ENCODE results near the gene TBCCD1. TPM values are rescaled to one million over a fixed set of nuclear protein-coding genes. Genes with fewer than 3 reads are reported as not detected.

Gene TBCCD1, protein sequence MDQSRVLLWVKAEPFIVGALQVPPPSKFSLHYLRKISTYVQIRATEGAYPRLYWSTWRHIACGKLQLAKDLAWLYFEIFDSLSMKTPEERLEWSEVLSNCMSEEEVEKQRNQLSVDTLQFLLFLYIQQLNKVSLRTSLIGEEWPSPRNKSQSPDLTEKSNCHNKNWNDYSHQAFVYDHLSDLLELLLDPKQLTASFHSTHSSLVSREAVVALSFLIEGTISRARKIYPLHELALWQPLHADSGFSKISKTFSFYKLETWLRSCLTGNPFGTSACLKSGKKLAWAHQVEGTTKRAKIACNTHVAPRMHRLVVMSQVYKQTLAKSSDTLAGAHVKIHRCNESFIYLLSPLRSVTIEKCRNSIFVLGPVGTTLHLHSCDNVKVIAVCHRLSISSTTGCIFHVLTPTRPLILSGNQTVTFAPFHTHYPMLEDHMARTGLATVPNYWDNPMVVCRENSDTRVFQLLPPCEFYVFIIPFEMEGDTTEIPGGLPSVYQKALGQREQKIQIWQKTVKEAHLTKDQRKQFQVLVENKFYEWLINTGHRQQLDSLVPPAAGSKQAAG
- 10 to 100 TPM; 11.9 to 14.0 TPM for total RNA-seq
- polyA plus RNA-seq (2013, experiment 1 of 2) = 18.8 TPM
- 20.2 TPM for polyA plus RNA-seq (2013, experiment 2 of 2)
- long read RNA-seq, experiment 1, partial matches to known transcripts = 2 of 5 reads
- long read RNA-seq, experiment 1, other reads (novel, unspliced or antisense) = 0 of 5 reads
- long read RNA-seq, experiment 2, transcript TBCCD1-201 (8 exons, 2,441 nt) = major isoform, 55 of 62 reads
- long read RNA-seq, experiment 2, partial matches to known transcripts = 4 of 62 reads
- long read RNA-seq, experiment 2, other reads (novel, unspliced or antisense) = 1 of 62 reads
- long read RNA-seq, experiment 3, transcript TBCCD1-203 (8 exons, 3,058 nt) = minor isoform, 7 of 81 reads
- long read RNA-seq, experiment 3, transcript TBCCD1-201 (8 exons, 2,441 nt) = major isoform, 66 of 81 reads
- long read RNA-seq, experiment 3, partial matches to known transcripts = 1 of 81 reads
- long read RNA-seq, experiment 3, other reads (novel, unspliced or antisense) = 7 of 81 reads
- long read RNA-seq, experiment 4, partial matches to known transcripts = 0 of 2 reads
- long read RNA-seq, experiment 4, other reads (novel, unspliced or antisense) = 2 of 2 reads

DNA sequence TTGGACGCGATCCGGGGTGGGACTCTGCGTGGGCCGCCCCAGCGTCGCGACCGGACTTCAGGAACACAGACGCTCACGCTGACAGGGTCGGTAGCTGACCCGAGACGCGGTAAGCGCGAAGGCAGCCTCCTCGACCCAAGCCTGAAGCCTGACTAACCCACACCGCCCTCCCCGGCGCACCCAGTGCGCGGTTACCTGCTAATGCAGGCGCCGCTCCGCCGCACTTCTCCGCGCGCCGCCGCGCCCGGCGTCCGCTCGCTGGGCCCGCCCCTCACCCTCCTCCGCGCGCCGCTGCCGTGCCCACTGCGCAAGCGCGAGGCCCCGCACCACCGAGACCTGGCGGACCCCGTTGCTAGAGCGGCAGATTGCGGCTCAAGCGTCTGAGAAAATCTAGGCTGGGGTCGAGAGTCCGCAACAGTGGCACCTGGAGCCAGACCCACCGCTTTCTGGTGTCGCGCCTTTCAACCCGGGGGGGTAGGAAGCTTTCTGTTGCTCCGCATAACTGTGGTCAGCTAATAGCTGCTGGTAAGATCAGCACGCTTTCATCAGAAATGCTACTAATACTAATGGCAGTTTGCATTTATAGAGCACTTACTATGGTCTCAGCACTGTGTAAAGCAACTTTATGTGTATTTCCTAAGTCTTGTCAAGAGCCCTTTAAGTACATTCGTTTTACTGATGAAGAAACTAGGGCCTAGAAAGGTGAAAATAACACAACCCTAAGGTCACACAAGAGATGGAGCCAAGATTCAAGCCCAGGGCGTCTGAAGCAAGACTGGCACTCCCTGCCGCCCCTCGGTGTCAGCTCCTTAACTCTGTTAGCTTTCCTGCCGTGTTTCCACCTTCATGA lies at the start of gene TBCCD1:
TBCCD1 (minus strand) TSS at position 268 of the 850 bp plus-strand sequence. CDS start 3,010 bp downstream, outside the sequence.
- peak within 1 kb of the TSS; percentile 61 for H3K9ac ChIP-seq (ENCODE audit: extremely low read depth, low read length, poor library complexity, severe bottlenecking)
- H3K4me1 ChIP-seq (ENCODE audit: control insufficient read depth, insufficient read depth, low read length) = no peaks in the 10 kb centered on the region
- Mint-ChIP-seq H3K4me3 (peak within 1 kb of the TSS; percentile 91), H3K9me3 (no peaks in the 10 kb centered on the region), H3K4me1 (peaks cover 16% of the 10 kb centered on the region), H3K27ac (peak within 1 kb of the TSS; percentile 96), H3K27me3 (ENCODE audit: insufficient read depth) (no peaks in the 10 kb centered on the region), H3K36me3 (ENCODE audit: low read depth) (peaks cover 2% of the 10 kb centered on the region)
- H3K36me3 ChIP-seq (ENCODE audit: control insufficient read depth, insufficient read depth, low read length) = peaks cover 7% of the 10 kb centered on the region
- DNase-seq = peak; percentile 99
- no peaks in the 10 kb centered on the region for H3K27me3 ChIP-seq (ENCODE audit: control insufficient read depth, insufficient read depth, low read length, poor library complexity, severe bottlenecking)
- H3K27ac ChIP-seq (ENCODE audit: low read depth, low read length) = no peak within 1 kb of the TSS
- TF ChIP-seq CTCF (conservative IDR thresholded peaks at IDR 0.05) = no peak
- WGBS, 2 experiments (ENCODE audit: insufficient coverage in 1 of 2, insufficient read length in 1 of 2) = 1 to 2% methylated on average over 44 to 66 of the region's 66 CpGs
- H3K4me3 ChIP-seq (ENCODE audit: low read length) = peak within 1 kb of the TSS; percentile 97
- no peaks in the 10 kb centered on the region for H3K9me3 ChIP-seq (ENCODE audit: control insufficient read depth, low read length)

DNA sequence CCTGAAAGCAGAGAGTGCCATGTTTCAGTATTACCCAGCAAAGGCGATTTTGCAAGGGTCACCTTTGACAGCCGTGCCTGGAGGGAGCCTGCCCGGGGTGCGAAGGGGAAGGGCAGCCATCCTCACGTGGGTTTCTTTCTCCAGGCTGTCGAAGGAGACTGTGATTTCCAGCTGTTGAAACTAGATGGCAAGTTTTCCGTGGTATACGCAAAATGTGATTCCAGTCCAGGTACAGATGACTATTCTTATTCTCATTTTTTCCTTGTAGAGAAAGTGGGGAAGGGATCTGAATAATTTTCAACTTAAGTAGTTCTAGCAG lies 49.1 kb upstream of the TBCCD1 start:
- Mint-ChIP-seq H3K4me3 (no peak overlapping the region), H3K4me1 (peaks cover 8% of the 10 kb centered on the region), H3K27me3 (ENCODE audit: insufficient read depth) (peaks cover 70% of the 10 kb centered on the region), H3K36me3 (ENCODE audit: low read depth) (no peaks in the 10 kb centered on the region), H3K27ac (no peak overlapping the region), H3K9me3 (no peaks in the 10 kb centered on the region)
- no peak for DNase-seq
- H3K36me3 ChIP-seq (ENCODE audit: control insufficient read depth, insufficient read depth, low read length) = no peaks in the 10 kb centered on the region
- no peaks in the 10 kb centered on the region for H3K4me1 ChIP-seq (ENCODE audit: control insufficient read depth, insufficient read depth, low read length)
- H3K4me3 ChIP-seq (ENCODE audit: low read length) = no peak overlapping the region
- no peak for TF ChIP-seq CTCF (conservative IDR thresholded peaks at IDR 0.05)
- peaks cover 37% of the 10 kb centered on the region for H3K27me3 ChIP-seq (ENCODE audit: control insufficient read depth, insufficient read depth, low read length, poor library complexity, severe bottlenecking)
- no peak overlapping the region for H3K9ac ChIP-seq (ENCODE audit: extremely low read depth, low read length, poor library complexity, severe bottlenecking)
- no peaks in the 10 kb centered on the region for H3K9me3 ChIP-seq (ENCODE audit: control insufficient read depth, low read length)
- WGBS, 2 experiments (ENCODE audit: insufficient coverage in 1 of 2, insufficient read length in 1 of 2) = 91 to 94% methylated on average over 8 of the region's 8 CpGs
- no peak overlapping the region for H3K27ac ChIP-seq (ENCODE audit: low read depth, low read length)
